ENCODE measurements around the gene RIPK1.
A peak's percentile ranks its signal among the peaks of the same experiment; 100 is the strongest.
"Not testable (repeated sequence)": the region's sequence is repeated elsewhere in the genome, so short reads cannot be mapped to it uniquely, and the experiment has no call there.

RIPK1 gene

GRCh38 chr6:3046295-3046694, 22.0 kb upstream of the RIPK1 start:
- DNase-seq = no peak

DNA sequence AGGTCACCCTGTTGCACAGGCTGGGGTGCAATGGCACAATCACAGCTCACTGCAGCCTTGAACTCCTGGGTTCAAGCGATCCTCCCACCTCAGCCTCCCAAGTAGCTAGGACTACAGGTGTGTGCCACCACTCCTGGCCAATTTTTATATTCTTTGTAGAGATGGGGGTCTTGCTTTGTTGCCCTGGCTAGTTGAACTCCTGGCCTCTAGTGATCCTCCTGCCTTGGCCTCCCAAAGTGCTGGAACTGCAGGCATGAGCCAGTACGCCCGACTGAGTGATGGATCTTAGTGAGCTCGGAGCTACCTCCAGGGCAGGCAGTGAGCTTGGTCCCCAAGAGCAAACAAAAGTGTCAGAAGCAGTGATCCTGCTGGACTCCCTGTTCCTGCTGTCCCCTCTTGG, 20.3 kb upstream of the RIPK1 start:
- DNase-seq = not testable (repeated sequence)

GRCh38 chr6:3052481-3053230, 15.6 kb upstream of the RIPK1 start:
- no peak for DNase-seq

DNA sequence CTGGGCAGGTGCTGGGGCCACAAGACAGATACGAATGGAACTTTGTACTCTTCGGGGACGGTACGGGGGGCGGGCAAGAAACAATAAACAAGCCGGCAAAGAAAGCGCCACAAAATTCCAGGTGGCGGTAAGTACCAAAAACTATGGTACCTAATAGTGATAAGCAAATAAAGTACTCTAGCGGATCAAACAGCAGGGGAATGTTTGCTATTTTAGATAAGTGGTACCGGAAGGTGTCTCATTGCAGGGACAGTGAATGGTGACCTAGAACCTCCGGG, 15.1 kb upstream of the RIPK1 start:
- no peak for DNase-seq

- not testable (repeated sequence) for DNase-seq
Observed at GRCh38 chr6:3054229-3055157, 13.8 kb upstream of the RIPK1 start.

GRCh38 chr6:3055158-3055499, 13.2 kb upstream of the RIPK1 start:
- not testable (repeated sequence) for DNase-seq

- DNase-seq = no peak
Observed at GRCh38 chr6:3057063-3057770, 11.1 kb upstream of the RIPK1 start.

GRCh38 chr6:3058957-3059356, 9.3 kb upstream of the RIPK1 start:
- no peak for DNase-seq

DNA sequence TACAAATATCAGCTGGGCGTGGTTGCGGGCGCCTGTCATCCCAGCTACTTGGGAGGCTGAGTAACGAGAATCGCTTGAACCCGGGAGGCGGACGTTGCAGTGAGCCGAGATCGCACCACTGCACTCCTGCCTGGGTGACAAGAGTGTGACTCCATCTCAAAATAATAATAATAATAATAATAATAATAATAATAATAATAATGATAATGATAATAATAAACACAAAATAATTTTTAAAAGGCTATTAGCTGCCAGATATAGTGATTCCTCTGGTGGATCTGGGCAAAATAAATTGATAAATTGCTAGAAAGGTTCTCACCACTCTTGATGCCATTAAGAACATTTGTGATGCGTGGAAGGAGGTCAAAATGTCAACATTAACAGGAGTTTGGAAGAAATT, 8.2 kb upstream of the RIPK1 start:
- DNase-seq = not testable (repeated sequence)

DNA sequence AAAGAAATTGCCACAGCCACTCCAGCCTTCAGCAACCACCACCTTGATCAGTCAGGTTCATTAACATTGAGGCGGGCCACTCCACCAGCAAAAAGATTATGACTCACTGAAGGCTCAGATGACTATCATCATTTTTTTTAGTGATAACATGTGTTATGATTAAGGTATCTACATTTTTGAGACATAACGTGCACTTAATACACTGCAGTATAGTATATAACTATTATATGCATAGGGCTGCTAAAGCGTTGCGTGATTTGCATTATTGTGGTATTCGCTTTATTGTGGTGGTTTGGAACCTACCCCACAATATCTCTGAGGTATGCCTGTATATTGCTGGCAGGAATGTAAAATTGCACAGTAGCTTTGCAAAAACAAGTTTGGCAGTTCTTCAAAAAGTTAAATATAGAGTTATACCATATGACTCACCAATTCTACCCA, 6.8 kb upstream of the RIPK1 start:
- DNase-seq = no peak

- DNase-seq = not testable (repeated sequence)
Observed at GRCh38 chr6:3063340-3063732, 5.0 kb upstream of the RIPK1 start.

DNA sequence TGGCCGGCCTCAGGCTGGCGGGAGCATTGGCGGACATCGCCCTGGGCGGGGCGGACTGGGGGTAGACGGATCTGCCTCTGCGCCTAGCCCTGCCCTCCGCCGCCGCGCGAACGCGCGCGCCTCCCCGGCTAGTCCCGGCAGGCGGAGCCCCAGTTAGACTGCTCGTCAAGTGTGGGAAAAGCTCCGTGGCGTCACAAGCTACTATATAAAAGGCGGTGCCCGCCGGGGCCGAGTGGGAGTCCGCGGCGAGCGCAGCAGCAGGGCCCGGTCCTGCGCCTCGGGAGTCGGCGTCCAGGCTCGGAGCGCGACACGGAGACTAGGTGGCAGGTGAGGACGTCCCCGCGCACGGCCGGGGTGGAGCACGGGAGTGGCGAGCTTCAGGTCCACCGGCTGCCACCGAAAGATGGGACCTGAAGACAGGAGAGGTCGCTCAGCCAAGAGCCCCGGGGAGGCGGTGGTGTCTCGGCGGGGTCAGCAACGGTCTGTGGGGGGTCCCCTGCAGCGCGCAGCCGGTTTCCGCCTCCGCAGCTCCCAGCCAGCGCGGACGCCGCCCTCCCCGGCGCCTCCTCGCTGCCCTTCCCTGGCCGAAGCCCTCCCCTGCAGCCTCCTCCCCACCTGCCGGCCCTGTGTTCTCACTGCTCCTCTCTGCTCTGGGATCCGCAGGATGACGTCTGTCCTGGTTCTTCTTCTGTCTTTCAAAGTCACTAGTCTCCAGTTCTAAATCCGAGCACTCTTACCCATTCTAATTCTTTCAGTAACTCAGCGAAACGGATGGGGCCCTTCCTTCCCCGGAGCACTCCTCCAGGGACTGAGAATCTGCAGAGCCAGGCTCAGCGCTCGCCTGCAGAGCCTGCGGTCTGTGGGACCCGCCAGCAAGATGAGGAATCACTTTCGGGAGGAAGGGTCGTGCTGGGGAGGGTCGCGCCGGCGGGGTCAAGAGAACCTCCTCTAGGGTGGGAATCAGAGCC, 4.3 kb upstream of the RIPK1 start:
- DNase-seq = peak; percentile 78 to 84

DNA sequence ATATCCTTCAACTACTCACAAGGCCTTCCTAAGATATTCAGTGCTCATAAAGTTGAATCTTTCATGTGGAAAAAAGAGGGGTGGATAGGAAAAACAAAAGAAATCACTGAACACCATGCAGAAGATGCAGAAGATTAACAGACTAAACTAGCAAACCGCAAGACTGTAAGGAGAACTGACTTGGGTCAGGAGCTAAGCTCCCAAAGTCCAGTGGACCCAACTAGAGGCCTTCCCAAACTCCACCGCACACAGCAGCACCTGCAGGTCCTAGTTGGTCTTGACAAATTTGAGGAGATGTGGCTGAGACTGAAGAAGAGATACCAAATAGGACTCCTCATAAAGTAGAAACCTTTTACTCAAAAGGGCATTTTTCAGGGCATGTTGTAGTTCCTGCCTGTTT, 3.3 kb downstream of the RIPK1 start:
- DNase-seq = no peak

DNA sequence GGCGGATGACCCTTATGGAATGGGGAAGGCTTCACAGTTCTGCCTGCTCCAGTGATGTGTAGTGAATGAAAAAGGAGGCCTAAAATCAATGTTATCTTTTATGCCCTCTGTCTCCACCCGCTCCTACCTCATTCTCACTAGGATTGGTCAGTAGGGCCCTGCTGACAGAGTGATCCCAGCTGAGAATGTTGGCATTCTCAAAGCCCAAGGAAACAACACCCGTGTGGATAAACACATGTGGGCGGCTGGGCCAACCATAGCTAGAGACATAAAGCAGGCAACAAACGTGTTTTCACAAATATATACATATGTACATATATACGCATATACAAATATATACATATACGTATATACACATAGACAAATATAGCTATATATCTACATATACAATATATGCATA, 4.5 kb downstream of the RIPK1 start:
- DNase-seq = no peak

DNA sequence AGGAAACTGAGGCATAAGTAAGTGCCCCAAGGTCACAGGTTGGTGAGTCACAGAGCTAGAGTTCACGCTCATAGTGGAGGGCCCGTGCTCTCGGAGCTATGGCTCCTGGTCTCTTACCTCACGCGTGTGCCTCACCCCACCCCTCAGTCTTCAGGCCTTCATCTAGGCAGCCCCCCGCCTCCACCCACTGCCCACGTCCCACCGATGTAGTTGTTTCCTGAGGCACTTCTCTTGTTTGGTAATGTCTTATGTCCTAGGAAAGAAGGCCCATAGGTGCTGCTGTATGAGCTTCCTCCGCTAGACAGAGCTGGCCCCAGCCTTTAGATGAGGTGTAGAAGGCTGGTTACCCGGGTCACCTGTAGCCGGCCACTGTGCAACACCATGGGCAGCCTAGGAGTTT, 5.1 kb downstream of the RIPK1 start:
- no peak for DNase-seq

GRCh38 chr6:3075772-3076113, 7.4 kb downstream of the RIPK1 start:
- no peak for DNase-seq

GRCh38 chr6:3076320-3076719, 8.0 kb downstream of the RIPK1 start:
- DNase-seq = no peak

DNA sequence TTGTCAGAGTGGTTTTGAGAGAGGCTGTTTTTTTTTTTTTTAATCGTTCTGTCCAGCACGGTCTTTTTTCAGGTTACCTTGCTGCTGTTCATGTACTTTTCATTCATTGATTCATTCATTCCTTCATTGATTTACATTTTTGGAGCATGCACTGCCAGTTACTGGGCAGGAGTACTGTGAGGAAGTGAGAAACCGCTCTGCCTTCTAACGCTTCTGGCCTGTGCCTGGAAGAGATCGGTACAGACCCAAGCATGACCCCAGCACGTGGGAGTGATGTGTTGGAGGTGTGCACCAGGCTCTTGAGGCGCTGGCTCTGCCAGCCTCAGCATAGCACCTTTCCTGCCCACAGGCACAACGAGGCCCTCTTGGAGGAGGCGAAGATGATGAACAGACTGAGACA, 9.1 kb downstream of the RIPK1 start:
- DNase-seq = no peak

DNA sequence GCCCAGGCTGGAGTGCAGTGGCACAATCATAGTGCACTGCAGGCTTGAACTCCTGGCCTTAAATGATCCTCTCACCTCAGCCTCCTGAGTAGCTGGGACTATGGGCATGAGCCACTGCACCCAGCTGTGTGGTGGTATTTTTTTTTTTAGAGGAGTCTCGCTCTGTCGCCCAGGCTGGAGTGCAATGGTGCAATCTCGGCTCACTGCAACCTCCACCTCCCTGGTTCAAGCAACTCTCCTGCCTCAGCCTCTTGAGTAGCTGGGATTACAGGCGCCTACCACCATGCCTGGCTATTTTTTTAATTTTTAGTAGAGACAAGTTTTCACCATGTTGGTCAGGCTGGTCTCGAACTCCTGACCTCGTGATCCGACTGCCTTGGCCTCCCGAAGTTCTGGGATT, 10.7 kb downstream of the RIPK1 start:
- not testable (repeated sequence) for DNase-seq

- DNase-seq = no peak
Observed at GRCh38 chr6:3079682-3080081, 11.4 kb downstream of the RIPK1 start.

GRCh38 chr6:3081960-3082359, 13.7 kb downstream of the RIPK1 start:
- peak in 1 of 2 donors; percentile 3 for DNase-seq

GRCh38 chr6:3085074-3085473, 16.8 kb downstream of the RIPK1 start:
- peak in 1 of 2 donors; percentile 22 for DNase-seq
